GM23338 (cell line): Measurements from ENCODE around the gene HSD11B2.

Experiments
- CREB1 ChIP-seq: fragments of 250-450 bp; sonication (Bioruptor Pico); IDR thresholded peaks from 2 replicates; pipeline ENCODE4 v1.5.0; 2020; ENCODE audit warnings: low read depth, mild to moderate bottlenecking, moderate library complexity
- EZH2 ChIP-seq: fragments of 200-600 bp; sonication (generic); IDR thresholded peaks from one replicate; pipeline ENCODE4 v1.8.0; 2017; ENCODE audit warnings: antibody characterized with exemption, mild to moderate bottlenecking, low read depth; ENCODE audit not compliant: unreplicated experiment
- EZH2phosphoT487 ChIP-seq: fragments of 200-600 bp; sonication (generic); IDR thresholded peaks from one replicate; pipeline ENCODE4 v1.8.1; 2018; ENCODE audit warnings: antibody characterized with exemption; ENCODE audit not compliant: unreplicated experiment
- JUNB ChIP-seq: IDR thresholded peaks from one replicate; pipeline ENCODE4 v1.6.1; 2016; ENCODE audit warnings: antibody characterized with exemption; ENCODE audit not compliant: unreplicated experiment
- POLR2AphosphoS5 ChIP-seq: IDR thresholded peaks from 2 replicates; pipeline ENCODE4 v1.6.1; 2016; ENCODE audit warnings: antibody characterized with exemption, low read depth
- TF ChIP-seq, protein P1 (sequence below): IDR thresholded peaks from one replicate; pipeline ENCODE4 v1.6.1; 2018; ENCODE audit warnings: antibody characterized with exemption; ENCODE audit not compliant: unreplicated experiment
- TF ChIP-seq, protein P2 (sequence below), 2 experiments: fragments of 200-600 bp in 1 of 2; sonication (generic) in 1 of 2; conservative IDR thresholded peaks; 2 replicates each; pipeline versions ENCODE4 v1.5.1 to v1.6.1; 2016 to 2017; ENCODE audit warnings: antibody characterized with exemption in 2 of 2, low read depth in 2 of 2, mild to moderate bottlenecking in 2 of 2, moderate library complexity in 1 of 2

DNA sequence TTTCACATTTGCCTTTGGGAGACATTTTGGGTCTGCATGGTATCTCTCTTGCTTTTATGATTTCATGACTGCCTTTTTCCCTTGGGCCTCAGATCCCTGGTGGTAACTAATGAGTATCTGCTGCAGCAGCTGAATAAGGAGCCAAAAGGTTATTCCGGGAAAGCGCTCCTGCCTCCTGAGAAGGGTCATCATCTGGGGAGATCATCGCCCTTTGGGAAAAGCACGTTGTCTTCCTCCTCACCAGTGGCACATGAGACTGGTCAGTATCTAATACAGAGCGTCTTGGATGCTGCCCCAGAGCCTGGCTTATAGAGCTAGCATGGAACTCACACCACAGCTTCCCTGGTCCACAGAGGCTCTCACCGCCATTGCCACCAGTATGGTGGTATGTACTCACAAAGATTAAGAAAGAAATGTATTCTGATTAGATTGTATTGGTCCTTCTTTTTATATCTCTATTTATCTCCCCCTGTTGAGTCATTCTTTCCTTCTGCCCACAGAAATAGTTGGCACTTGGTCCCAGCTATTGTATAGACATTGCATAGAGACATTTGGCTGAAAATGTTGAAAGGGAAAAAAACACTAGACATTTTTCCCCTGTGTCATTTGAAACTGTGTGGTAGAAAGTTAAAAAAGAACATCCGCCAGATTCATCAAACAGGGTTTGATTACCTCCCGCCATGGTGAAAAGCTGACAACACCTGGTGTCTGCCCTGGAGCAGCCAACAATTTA, 46.0 kb upstream of the HSD11B2 start:
- TF ChIP-seq CREB1 (no peak), EZH2phosphoT487 (no peak), JUNB (no peak), POLR2AphosphoS5 (no peak), EZH2 (no peak)
- TF ChIP-seq, protein P1, sequence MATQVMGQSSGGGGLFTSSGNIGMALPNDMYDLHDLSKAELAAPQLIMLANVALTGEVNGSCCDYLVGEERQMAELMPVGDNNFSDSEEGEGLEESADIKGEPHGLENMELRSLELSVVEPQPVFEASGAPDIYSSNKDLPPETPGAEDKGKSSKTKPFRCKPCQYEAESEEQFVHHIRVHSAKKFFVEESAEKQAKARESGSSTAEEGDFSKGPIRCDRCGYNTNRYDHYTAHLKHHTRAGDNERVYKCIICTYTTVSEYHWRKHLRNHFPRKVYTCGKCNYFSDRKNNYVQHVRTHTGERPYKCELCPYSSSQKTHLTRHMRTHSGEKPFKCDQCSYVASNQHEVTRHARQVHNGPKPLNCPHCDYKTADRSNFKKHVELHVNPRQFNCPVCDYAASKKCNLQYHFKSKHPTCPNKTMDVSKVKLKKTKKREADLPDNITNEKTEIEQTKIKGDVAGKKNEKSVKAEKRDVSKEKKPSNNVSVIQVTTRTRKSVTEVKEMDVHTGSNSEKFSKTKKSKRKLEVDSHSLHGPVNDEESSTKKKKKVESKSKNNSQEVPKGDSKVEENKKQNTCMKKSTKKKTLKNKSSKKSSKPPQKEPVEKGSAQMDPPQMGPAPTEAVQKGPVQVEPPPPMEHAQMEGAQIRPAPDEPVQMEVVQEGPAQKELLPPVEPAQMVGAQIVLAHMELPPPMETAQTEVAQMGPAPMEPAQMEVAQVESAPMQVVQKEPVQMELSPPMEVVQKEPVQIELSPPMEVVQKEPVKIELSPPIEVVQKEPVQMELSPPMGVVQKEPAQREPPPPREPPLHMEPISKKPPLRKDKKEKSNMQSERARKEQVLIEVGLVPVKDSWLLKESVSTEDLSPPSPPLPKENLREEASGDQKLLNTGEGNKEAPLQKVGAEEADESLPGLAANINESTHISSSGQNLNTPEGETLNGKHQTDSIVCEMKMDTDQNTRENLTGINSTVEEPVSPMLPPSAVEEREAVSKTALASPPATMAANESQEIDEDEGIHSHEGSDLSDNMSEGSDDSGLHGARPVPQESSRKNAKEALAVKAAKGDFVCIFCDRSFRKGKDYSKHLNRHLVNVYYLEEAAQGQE: no peak
- TF ChIP-seq, protein P2, sequence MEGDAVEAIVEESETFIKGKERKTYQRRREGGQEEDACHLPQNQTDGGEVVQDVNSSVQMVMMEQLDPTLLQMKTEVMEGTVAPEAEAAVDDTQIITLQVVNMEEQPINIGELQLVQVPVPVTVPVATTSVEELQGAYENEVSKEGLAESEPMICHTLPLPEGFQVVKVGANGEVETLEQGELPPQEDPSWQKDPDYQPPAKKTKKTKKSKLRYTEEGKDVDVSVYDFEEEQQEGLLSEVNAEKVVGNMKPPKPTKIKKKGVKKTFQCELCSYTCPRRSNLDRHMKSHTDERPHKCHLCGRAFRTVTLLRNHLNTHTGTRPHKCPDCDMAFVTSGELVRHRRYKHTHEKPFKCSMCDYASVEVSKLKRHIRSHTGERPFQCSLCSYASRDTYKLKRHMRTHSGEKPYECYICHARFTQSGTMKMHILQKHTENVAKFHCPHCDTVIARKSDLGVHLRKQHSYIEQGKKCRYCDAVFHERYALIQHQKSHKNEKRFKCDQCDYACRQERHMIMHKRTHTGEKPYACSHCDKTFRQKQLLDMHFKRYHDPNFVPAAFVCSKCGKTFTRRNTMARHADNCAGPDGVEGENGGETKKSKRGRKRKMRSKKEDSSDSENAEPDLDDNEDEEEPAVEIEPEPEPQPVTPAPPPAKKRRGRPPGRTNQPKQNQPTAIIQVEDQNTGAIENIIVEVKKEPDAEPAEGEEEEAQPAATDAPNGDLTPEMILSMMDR (conservative IDR thresholded peaks at IDR 0.05; ENCODE audit: low read depth in 2 of 2): no peak
